SK-N-SH treated with all-trans-retinoic acid at 6 μM for 48 hours (cell line): ENCODE measurements around the gene PANX1.

Experiments
- ARNTL ChIP-seq: fragments of 450-650 bp; formaldehyde crosslinking; IDR thresholded peaks from 2 replicates; pipeline ENCODE4 v1.5.0; 2020; ENCODE audit warnings: low read depth, mild to moderate bottlenecking, moderate library complexity, borderline replicate concordance
- ESRRG ChIP-seq: fragments of 250-450 bp; sonication (Bioruptor Pico); IDR thresholded peaks from 2 replicates; pipeline ENCODE4 v1.6.1; 2021; ENCODE audit warnings: mild to moderate bottlenecking
- OSR1 ChIP-seq: fragments of 250-450 bp; sonication (Bioruptor Pico); IDR thresholded peaks from 2 replicates; pipeline ENCODE4 v1.8.0; 2022; ENCODE audit warnings: moderate library complexity, mild to moderate bottlenecking, inconsistent platforms
- PPARA ChIP-seq: fragments of 250-450 bp; sonication (Bioruptor Pico); IDR thresholded peaks from 2 replicates; pipeline ENCODE4 v1.5.0; 2020; ENCODE audit warnings: mild to moderate bottlenecking, borderline replicate concordance
- TOX ChIP-seq: fragments of 250-450 bp; sonication (Bioruptor Pico); IDR thresholded peaks from 2 replicates; pipeline ENCODE4 v1.8.0; 2021; ENCODE audit warnings: mild to moderate bottlenecking, moderate library complexity, borderline replicate concordance
- ZC3H10 ChIP-seq: fragments of 250-450 bp; sonication (Bioruptor Pico); IDR thresholded peaks from 2 replicates; pipeline ENCODE4 v1.5.1; 2021; ENCODE audit warnings: mild to moderate bottlenecking, moderate library complexity
- ZFP30 ChIP-seq: fragments of 450-650 bp; formaldehyde crosslinking; IDR thresholded peaks from 2 replicates; pipeline ENCODE4 v1.5.0; 2022; ENCODE audit warnings: mild to moderate bottlenecking, moderate library complexity
- TF ChIP-seq, protein P1 (sequence below): fragments of 250-450 bp; sonication (Bioruptor Pico); IDR thresholded peaks from 2 replicates; pipeline ENCODE4 v1.5.0; 2020; ENCODE audit warnings: mild to moderate bottlenecking, moderate library complexity
- TF ChIP-seq, protein P2 (sequence below): fragments of 250-450 bp; sonication (Bioruptor Pico); IDR thresholded peaks from 2 replicates; pipeline ENCODE4 v1.8.0; 2020; ENCODE audit warnings: mild to moderate bottlenecking, moderate library complexity, borderline replicate concordance
- TF ChIP-seq, protein P3 (sequence below): fragments of 250-450 bp; sonication (Bioruptor Pico); IDR thresholded peaks from 2 replicates; pipeline ENCODE4 v1.5.1; 2021; ENCODE audit warnings: mild to moderate bottlenecking, moderate library complexity

DNA sequence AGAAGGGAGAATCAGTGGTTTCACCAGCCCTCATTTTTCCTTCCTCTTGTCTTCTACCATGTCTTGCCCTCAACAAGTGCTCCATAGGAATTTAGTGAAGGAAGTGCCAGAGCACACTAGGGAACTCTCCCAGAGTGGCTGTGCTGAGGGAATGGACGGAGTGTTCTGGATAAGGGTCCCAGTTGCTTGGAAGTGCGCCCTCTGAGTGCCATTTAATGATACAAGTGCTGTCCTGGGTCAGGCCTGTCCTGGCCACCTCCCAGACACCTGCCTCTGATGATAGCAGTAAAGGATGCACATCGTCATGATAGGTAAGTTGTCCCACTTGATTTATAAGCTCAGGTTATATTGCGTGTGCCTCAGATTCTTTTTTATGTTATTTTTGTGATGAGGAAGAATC lies 5.1 kb downstream of the PANX1 start:
- TF ChIP-seq ARNTL (CRISPR knock-in tag) = no peak
- no peak for TF ChIP-seq PPARA
- TF ChIP-seq, protein P1, sequence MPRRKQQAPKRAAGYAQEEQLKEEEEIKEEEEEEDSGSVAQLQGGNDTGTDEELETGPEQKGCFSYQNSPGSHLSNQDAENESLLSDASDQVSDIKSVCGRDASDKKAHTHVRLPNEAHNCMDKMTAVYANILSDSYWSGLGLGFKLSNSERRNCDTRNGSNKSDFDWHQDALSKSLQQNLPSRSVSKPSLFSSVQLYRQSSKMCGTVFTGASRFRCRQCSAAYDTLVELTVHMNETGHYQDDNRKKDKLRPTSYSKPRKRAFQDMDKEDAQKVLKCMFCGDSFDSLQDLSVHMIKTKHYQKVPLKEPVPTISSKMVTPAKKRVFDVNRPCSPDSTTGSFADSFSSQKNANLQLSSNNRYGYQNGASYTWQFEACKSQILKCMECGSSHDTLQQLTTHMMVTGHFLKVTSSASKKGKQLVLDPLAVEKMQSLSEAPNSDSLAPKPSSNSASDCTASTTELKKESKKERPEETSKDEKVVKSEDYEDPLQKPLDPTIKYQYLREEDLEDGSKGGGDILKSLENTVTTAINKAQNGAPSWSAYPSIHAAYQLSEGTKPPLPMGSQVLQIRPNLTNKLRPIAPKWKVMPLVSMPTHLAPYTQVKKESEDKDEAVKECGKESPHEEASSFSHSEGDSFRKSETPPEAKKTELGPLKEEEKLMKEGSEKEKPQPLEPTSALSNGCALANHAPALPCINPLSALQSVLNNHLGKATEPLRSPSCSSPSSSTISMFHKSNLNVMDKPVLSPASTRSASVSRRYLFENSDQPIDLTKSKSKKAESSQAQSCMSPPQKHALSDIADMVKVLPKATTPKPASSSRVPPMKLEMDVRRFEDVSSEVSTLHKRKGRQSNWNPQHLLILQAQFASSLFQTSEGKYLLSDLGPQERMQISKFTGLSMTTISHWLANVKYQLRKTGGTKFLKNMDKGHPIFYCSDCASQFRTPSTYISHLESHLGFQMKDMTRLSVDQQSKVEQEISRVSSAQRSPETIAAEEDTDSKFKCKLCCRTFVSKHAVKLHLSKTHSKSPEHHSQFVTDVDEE = no peak
- TF ChIP-seq, protein P2, sequence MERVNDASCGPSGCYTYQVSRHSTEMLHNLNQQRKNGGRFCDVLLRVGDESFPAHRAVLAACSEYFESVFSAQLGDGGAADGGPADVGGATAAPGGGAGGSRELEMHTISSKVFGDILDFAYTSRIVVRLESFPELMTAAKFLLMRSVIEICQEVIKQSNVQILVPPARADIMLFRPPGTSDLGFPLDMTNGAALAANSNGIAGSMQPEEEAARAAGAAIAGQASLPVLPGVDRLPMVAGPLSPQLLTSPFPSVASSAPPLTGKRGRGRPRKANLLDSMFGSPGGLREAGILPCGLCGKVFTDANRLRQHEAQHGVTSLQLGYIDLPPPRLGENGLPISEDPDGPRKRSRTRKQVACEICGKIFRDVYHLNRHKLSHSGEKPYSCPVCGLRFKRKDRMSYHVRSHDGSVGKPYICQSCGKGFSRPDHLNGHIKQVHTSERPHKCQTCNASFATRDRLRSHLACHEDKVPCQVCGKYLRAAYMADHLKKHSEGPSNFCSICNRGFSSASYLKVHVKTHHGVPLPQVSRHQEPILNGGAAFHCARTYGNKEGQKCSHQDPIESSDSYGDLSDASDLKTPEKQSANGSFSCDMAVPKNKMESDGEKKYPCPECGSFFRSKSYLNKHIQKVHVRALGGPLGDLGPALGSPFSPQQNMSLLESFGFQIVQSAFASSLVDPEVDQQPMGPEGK = no peak
- TF ChIP-seq ZC3H10 = no peak
- no peak for TF ChIP-seq ZFP30 (CRISPR knock-in tag)
- no peak for TF ChIP-seq OSR1 (CRISPR knock-in tag)
- no peak for TF ChIP-seq TOX
- no peak for TF ChIP-seq ESRRG
- TF ChIP-seq, protein P3, sequence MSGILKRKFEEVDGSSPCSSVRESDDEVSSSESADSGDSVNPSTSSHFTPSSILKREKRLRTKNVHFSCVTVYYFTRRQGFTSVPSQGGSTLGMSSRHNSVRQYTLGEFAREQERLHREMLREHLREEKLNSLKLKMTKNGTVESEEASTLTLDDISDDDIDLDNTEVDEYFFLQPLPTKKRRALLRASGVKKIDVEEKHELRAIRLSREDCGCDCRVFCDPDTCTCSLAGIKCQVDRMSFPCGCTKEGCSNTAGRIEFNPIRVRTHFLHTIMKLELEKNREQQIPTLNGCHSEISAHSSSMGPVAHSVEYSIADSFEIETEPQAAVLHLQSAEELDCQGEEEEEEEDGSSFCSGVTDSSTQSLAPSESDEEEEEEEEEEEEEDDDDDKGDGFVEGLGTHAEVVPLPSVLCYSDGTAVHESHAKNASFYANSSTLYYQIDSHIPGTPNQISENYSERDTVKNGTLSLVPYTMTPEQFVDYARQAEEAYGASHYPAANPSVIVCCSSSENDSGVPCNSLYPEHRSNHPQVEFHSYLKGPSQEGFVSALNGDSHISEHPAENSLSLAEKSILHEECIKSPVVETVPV (CRISPR knock-in tag) = no peak
